ENCODE measurements around the gene CCDC148. TPM values are rescaled to one million over a fixed set of nuclear protein-coding genes. Genes with fewer than 3 reads are reported as not detected.
"Not testable (repeated sequence)": the region's sequence is repeated elsewhere in the genome, so short reads cannot be mapped to it uniquely, and the experiment has no call there.

CCDC148 gene
- total and polyA plus RNA-seq, 12 donors: 0.07 to 1.4 (median 0.66) TPM

- Histone ChIP-seq H3K4me1 (no peaks in the 10 kb centered on the region), H3K4me3 (no peak overlapping the region), H3K27me3 (no peaks in the 10 kb centered on the region), H3K27ac (no peak overlapping the region), H3K9me3 (no peaks in the 10 kb centered on the region), H3K36me3 (no peaks in the 10 kb centered on the region)
- DNase-seq (no peak), ATAC-seq (no peak)
- TF ChIP-seq CTCF (IDR thresholded peaks at IDR 0.05): no peak
- WGBS, 2 donors: 87 to 95% methylated on average over 1 of the region's 1 CpG
- intact Hi-C loops (cut with DNase I): no loop called here
These were observed 143.6 kb downstream of the CCDC148 start for GRCh38 chr2:158312981-158313380.

- H3K27me3 ChIP-seq; H3K36me3 ChIP-seq; intact Hi-C loops (cut with DNase I); DNase-seq; ATAC-seq; H3K9me3 ChIP-seq; H3K4me3 ChIP-seq; H3K4me1 ChIP-seq; H3K27ac ChIP-seq: not testable (repeated sequence)
- 95 to 96% methylated on average over 21 to 27 of the region's 27 CpGs for WGBS, 2 donors
These were observed 146.1 kb downstream of the CCDC148 start for GRCh38 chr2:158310407-158310806.

GRCh38 chr2:158305501-158305900, 151.1 kb downstream of the CCDC148 start:
- H3K27me3 ChIP-seq: no peaks in the 10 kb centered on the region
- H3K27ac ChIP-seq: no peak overlapping the region
- H3K4me3 ChIP-seq: no peak overlapping the region
- ATAC-seq (no peak), DNase-seq (no peak)
- TF ChIP-seq CTCF (IDR thresholded peaks at IDR 0.05): no peak
- H3K36me3 ChIP-seq: no peaks in the 10 kb centered on the region
- intact Hi-C loops (cut with DNase I): no loop called here
- H3K9me3 ChIP-seq: no peaks in the 10 kb centered on the region
- H3K4me1 ChIP-seq: no peaks in the 10 kb centered on the region
- 93 to 95% methylated on average over 2 of the region's 2 CpGs for WGBS, 2 donors

GRCh38 chr2:158300394-158300793, 156.2 kb downstream of the CCDC148 start:
- 83 to 84% methylated on average over 2 of the region's 2 CpGs for WGBS, 2 donors
- H3K9me3 ChIP-seq: peaks cover 0 to 12% (median 5%) of the 10 kb centered on the region in 11 donors
- ATAC-seq (no peak), DNase-seq (no peak)
- H3K27ac ChIP-seq: no peak overlapping the region
- no peaks in the 10 kb centered on the region for H3K4me1 ChIP-seq
- H3K36me3 ChIP-seq: no peaks in the 10 kb centered on the region
- intact Hi-C loops (cut with DNase I): no loop called here
- no peak for TF ChIP-seq CTCF (IDR thresholded peaks at IDR 0.05)
- no peaks in the 10 kb centered on the region for H3K27me3 ChIP-seq
- no peak overlapping the region for H3K4me3 ChIP-seq

GRCh38 chr2:158297606-158298005, 158.9 kb downstream of the CCDC148 start:
- intact Hi-C loops (cut with DNase I): no loop called here
- Histone ChIP-seq H3K4me1 (no peaks in the 10 kb centered on the region), H3K9me3 (peaks cover 0 to 12% (median 5%) of the 10 kb centered on the region in 11 donors), H3K27ac (no peak overlapping the region), H3K4me3 (no peak overlapping the region), H3K27me3 (no peaks in the 10 kb centered on the region), H3K36me3 (no peaks in the 10 kb centered on the region)
- no peak for ATAC-seq
- WGBS, 2 donors: 81 to 83% methylated on average over 1 of the region's 1 CpG
- no peak for DNase-seq
- TF ChIP-seq CTCF (IDR thresholded peaks at IDR 0.05): no peak

All from heart right ventricle (tissue), 16 donors.